K562 (cell line): ENCODE data around the gene NPEPL1. TPM values are rescaled to one million over a fixed set of nuclear protein-coding genes. Genes with fewer than 3 reads are reported as not detected.

Source experiments
- SMARCE1 ChIP-seq: fragments of 450-650 bp; IDR thresholded peaks from 2 replicates; pipeline ENCODE4 v1.7.1; 2016; ENCODE audit warnings: mild to moderate bottlenecking
- U2AF1 ChIP-seq: fragments of 200-400 bp; formaldehyde crosslinking; optimal IDR thresholded peaks from 2 replicates; pipeline ENCODE3; 2017; ENCODE audit warnings: mild to moderate bottlenecking, low read depth, low read length, moderate library complexity
- ZNF318 ChIP-seq, 2 experiments: fragments of 450-650 bp; IDR thresholded peaks; 2 replicates each; pipeline ENCODE4 v1.6.1; 2016; ENCODE audit warnings: mild to moderate bottlenecking in 2 of 2, borderline replicate concordance in 1 of 2, low read depth in 1 of 2, moderate library complexity in 1 of 2
- polyA plus RNA-seq, 8 experiments: library from polyadenylated mRNA; depleted of rRNA in 4 of 8; stranded (reverse) in 5 of 8; unstranded in 3 of 8; fragments of >200 nt; fragmentation: Nextera tagmentation in 2 of 8; fragmentation: Illumina TruSeq in 1 of 8; extraction: Ambion mirVana in 2 of 8; extraction: Trizol in 1 of 8; gene quantifications; 2 replicates each; pipeline versions ENCODE4 v1.2.1 to v1.2.3, GENCODE V29; 2011 to 2014; ENCODE audit warnings: inconsistent platforms in 1 of 8, missing spikeins in 1 of 8
- total RNA-seq, 7 experiments: library from RNA; depleted of rRNA in 6 of 7; stranded (reverse); fragments of >200 nt in 6 of 7; fragmentation: Illumina TruSeq in 2 of 7; extraction: Trizol in 2 of 7; gene quantifications; 2 replicates each; pipeline versions ENCODE4 v1.2.1 to v1.2.3, GENCODE V29; 2011 to 2021; ENCODE audit warnings: low replicate concordance in 1 of 7

Gene NPEPL1
- total and polyA plus RNA-seq, 9 of the 15 experiments (the other 6 are each of a cell fraction or from before 2014, with no cell fraction given) = 0.04 to 5.6 (median 0.94) TPM

GRCh38 chr20:58755766-58756449 is 63.3 kb downstream of the NPEPL1 start (continued):
- TF ChIP-seq ZNF318 (IDR thresholded peaks at IDR 0.05; ENCODE audit: borderline replicate concordance in 1 of 2, low read depth in 1 of 2) (no peak), U2AF1 (no peak), SMARCE1 (no peak)
